SU-DHL-6 (cell line): ENCODE measurements around the gene FLT1.

ENCODE experiments used
- CTCF ChIP-seq: fragments of 200-600 bp; sonication (generic); IDR thresholded peaks from one replicate; pipeline ENCODE4 v1.5.1; 2017; ENCODE audit warnings: antibody characterized with exemption, mild to moderate bottlenecking, low read length, moderate library complexity; ENCODE audit not compliant: insufficient read depth, poor library complexity, severe bottlenecking
- EZH2phosphoT487 ChIP-seq: fragments of 200-600 bp; sonication (generic), shearing (Covaris generic); conservative IDR thresholded peaks from 2 replicates; pipeline ENCODE4 v1.6.1; 2018; ENCODE audit warnings: mild to moderate bottlenecking, antibody characterized with exemption, low read length, moderate library complexity, mixed read lengths

- TF ChIP-seq CTCF (no peak), EZH2phosphoT487 (no peak)
These were observed 39.3 kb upstream of the FLT1 start for GRCh38 chr13:28534210-28534609.
